HG03139 (cell line): ENCODE measurements around the gene NHLRC2.

Source experiments
- ATAC-seq: cut with Tn5 transposase; IDR thresholded peaks from one replicate; pipeline ENCODE4 v1.9.1; 2021; ENCODE audit not compliant: unreplicated experiment

NHLRC2 gene

GRCh38 chr10:113908236-113908635 lies 53.8 kb downstream of the NHLRC2 start:
- no peak for ATAC-seq

GRCh38 chr10:113911113-113911512 lies 56.7 kb downstream of the NHLRC2 start:
- no peak for ATAC-seq

GRCh38 chr10:113911839-113912238 lies 57.4 kb downstream of the NHLRC2 start:
- ATAC-seq: no peak

GRCh38 chr10:113912582-113912981 lies 58.1 kb downstream of the NHLRC2 start:
- no peak for ATAC-seq

GRCh38 chr10:113914956-113915355 lies 60.5 kb downstream of the NHLRC2 start:
- no peak for ATAC-seq

- ATAC-seq: no peak
These were observed 61.1 kb downstream of the NHLRC2 start for GRCh38 chr10:113915540-113915939.

GRCh38 chr10:113916053-113916452 lies 61.6 kb downstream of the NHLRC2 start:
- no peak for ATAC-seq

- ATAC-seq: no peak
These were observed 63.2 kb downstream of the NHLRC2 start for GRCh38 chr10:113917636-113918035.

GRCh38 chr10:113920114-113920513 lies 65.7 kb downstream of the NHLRC2 start:
- ATAC-seq: no peak

- ATAC-seq: no peak
These were observed 66.4 kb downstream of the NHLRC2 start for GRCh38 chr10:113920875-113921274.

- ATAC-seq: no peak
These were observed 67.3 kb downstream of the NHLRC2 start for GRCh38 chr10:113921561-113922370.

GRCh38 chr10:113922787-113923570 lies 68.5 kb downstream of the NHLRC2 start:
- ATAC-seq: no peak

GRCh38 chr10:113924186-113924585 lies 69.7 kb downstream of the NHLRC2 start:
- no peak for ATAC-seq

- no peak for ATAC-seq
These were observed 70.2 kb downstream of the NHLRC2 start for GRCh38 chr10:113924664-113925063.

- ATAC-seq: no peak
These were observed 73.0 kb downstream of the NHLRC2 start for GRCh38 chr10:113927440-113927839.

GRCh38 chr10:113928830-113929229 lies 74.4 kb downstream of the NHLRC2 start:
- no peak for ATAC-seq

GRCh38 chr10:113929522-113929921 lies 75.1 kb downstream of the NHLRC2 start:
- ATAC-seq: no peak

GRCh38 chr10:113930482-113931057 lies 76.1 kb downstream of the NHLRC2 start:
- no peak for ATAC-seq

- no peak for ATAC-seq
These were observed 78.4 kb downstream of the NHLRC2 start for GRCh38 chr10:113932854-113933253.

GRCh38 chr10:113933894-113934532 lies 79.6 kb downstream of the NHLRC2 start:
- ATAC-seq: no peak

- no peak for ATAC-seq
These were observed 82.8 kb downstream of the NHLRC2 start for GRCh38 chr10:113937258-113937657.
